Testis (tissue), 2 donors: ENCODE measurements around the gene BTG2.

ENCODE experiments used
- POLR2A ChIP-seq: fragments of 450-650 bp; IDR thresholded peaks from one replicate; pipeline ENCODE4 v1.6.1; 2017; ENCODE audit warnings: antibody characterized with exemption, mild to moderate bottlenecking, moderate library complexity
- TF ChIP-seq, protein P1 (sequence below), 3 experiments: fragments of 450-650 bp in 2 of 3; fragments of 200-600 bp in 1 of 3; sonication (generic) in 1 of 3; IDR thresholded peaks; one replicate each; pipeline ENCODE4 v1.5.1; 2016 to 2019; ENCODE audit warnings: antibody characterized with exemption in 3 of 3, mild to moderate bottlenecking in 2 of 3, moderate library complexity in 1 of 3

DNA sequence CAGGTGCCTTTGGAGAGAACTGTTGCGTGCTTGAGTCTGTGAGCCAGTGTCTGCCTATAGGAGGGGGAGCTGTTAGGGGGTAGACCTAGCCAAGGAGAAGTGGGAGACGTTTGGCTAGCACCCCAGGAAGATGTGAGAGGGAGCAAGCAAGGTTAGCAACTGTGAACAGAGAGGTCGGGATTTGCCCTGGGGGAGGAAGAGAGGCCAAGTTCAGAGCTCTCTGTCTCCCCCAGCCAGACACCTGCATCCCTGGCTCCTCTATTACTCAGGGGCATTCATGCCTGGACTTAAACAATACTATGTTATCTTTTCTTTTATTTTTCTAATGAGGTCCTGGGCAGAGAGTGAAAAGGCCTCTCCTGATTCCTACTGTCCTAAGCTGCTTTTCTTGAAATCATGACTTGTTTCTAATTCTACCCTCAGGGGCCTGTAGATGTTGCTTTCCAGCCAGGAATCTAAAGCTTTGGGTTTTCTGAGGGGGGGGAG is 2.4 kb downstream of the BTG2 start:
- TF ChIP-seq, protein P1, sequence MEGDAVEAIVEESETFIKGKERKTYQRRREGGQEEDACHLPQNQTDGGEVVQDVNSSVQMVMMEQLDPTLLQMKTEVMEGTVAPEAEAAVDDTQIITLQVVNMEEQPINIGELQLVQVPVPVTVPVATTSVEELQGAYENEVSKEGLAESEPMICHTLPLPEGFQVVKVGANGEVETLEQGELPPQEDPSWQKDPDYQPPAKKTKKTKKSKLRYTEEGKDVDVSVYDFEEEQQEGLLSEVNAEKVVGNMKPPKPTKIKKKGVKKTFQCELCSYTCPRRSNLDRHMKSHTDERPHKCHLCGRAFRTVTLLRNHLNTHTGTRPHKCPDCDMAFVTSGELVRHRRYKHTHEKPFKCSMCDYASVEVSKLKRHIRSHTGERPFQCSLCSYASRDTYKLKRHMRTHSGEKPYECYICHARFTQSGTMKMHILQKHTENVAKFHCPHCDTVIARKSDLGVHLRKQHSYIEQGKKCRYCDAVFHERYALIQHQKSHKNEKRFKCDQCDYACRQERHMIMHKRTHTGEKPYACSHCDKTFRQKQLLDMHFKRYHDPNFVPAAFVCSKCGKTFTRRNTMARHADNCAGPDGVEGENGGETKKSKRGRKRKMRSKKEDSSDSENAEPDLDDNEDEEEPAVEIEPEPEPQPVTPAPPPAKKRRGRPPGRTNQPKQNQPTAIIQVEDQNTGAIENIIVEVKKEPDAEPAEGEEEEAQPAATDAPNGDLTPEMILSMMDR (IDR thresholded peaks at IDR 0.05) = no peak
- no peak for TF ChIP-seq POLR2A
